Ovary (tissue), 3 donors: ENCODE data around the gene MTHFD1L.
"Not testable (repeated sequence)": the region's sequence is repeated elsewhere in the genome, so short reads cannot be mapped to it uniquely, and the experiment has no call there.

Source experiments
- CTCF ChIP-seq, 3 donors: fragments of 450-650 bp in 2 of 3; fragments of 200-600 bp in 1 of 3; IDR thresholded peaks; one replicate each; pipeline versions ENCODE4 v1.5.1 to v1.8.0; 2016 to 2022; ENCODE audit warnings: antibody characterized with exemption in 3 of 3, mild to moderate bottlenecking in 1 of 3
- POLR2A ChIP-seq: fragments of 450-650 bp; IDR thresholded peaks from one replicate; pipeline ENCODE4 v1.6.1; 2017; ENCODE audit warnings: antibody characterized with exemption, mild to moderate bottlenecking, moderate library complexity
- donor health status: DM: no; HTN: no; CAD: no.

- TF ChIP-seq CTCF (IDR thresholded peaks at IDR 0.05); POLR2A: not testable (repeated sequence)
Measured at GRCh38 chr6:151042911-151043330, 177.4 kb downstream of the MTHFD1L start.
